ENCODE data around the gene OR5D16. TPM values are rescaled to one million over a fixed set of nuclear protein-coding genes. Genes with fewer than 3 reads are reported as not detected.

Gene OR5D16
- total RNA-seq: not detected in 2 replicates

GRCh38 chr11:55838452-55838851, at the start of gene OR5D16:
TSS of gene OR5D16 (plus strand) at chr11:55838752. CDS start at chr11:55838752, 0 bp downstream.
- DNase-seq (ENCODE audit: low read depth): no peak
- H3K4me3 ChIP-seq (ENCODE audit: low read depth, low read length): no peak within 1 kb of the TSS
- TF ChIP-seq CTCF (conservative IDR thresholded peaks at IDR 0.05; ENCODE audit: low read depth, low read length): no peak

- TF ChIP-seq CTCF (conservative IDR thresholded peaks at IDR 0.05; ENCODE audit: low read depth, low read length): no peak
- DNase-seq (ENCODE audit: low read depth): no peak
- no peak overlapping the region for H3K4me3 ChIP-seq (ENCODE audit: low read depth, low read length)
Observed at GRCh38 chr11:55791606-55792005, 46.9 kb upstream of the OR5D16 start.

GRCh38 chr11:55793321-55793720, 45.2 kb upstream of the OR5D16 start:
- DNase-seq (ENCODE audit: low read depth): no peak
- H3K4me3 ChIP-seq (ENCODE audit: low read depth, low read length): no peak overlapping the region
- no peak for TF ChIP-seq CTCF (conservative IDR thresholded peaks at IDR 0.05; ENCODE audit: low read depth, low read length)

- no peak within 1 kb of the TSS for H3K4me3 ChIP-seq (ENCODE audit: low read depth, low read length)
- no peak for DNase-seq (ENCODE audit: low read depth)
- TF ChIP-seq CTCF (conservative IDR thresholded peaks at IDR 0.05; ENCODE audit: low read depth, low read length): no peak
Observed at GRCh38 chr11:55795256-55795655, 43.3 kb upstream of the OR5D16 start, which contains the start of gene OR5D14. TSS of gene OR5D14 (plus strand) at chr11:55795556. CDS start at chr11:55795556, 0 bp downstream.

GRCh38 chr11:55806248-55806647, 32.3 kb upstream of the OR5D16 start:
- no peak for DNase-seq (ENCODE audit: low read depth)
- no peak overlapping the region for H3K4me3 ChIP-seq (ENCODE audit: low read depth, low read length)
- no peak for TF ChIP-seq CTCF (conservative IDR thresholded peaks at IDR 0.05; ENCODE audit: low read depth, low read length)

GRCh38 chr11:55811067-55811466, 27.5 kb upstream of the OR5D16 start, which contains the start of gene OR5L1:
TSS of gene OR5L1 (plus strand) at chr11:55811367. CDS start at chr11:55811467, 100 bp downstream.
- no peak for DNase-seq (ENCODE audit: low read depth)
- no peak for TF ChIP-seq CTCF (conservative IDR thresholded peaks at IDR 0.05; ENCODE audit: low read depth, low read length)
- no peak within 1 kb of the TSS for H3K4me3 ChIP-seq (ENCODE audit: low read depth, low read length)

GRCh38 chr11:55819330-55819729, 19.2 kb upstream of the OR5D16 start, which contains the start of gene OR5D18:
TSS of gene OR5D18 (plus strand) at chr11:55819630. CDS start at chr11:55819630, 0 bp downstream.
- no peak for TF ChIP-seq CTCF (conservative IDR thresholded peaks at IDR 0.05; ENCODE audit: low read depth, low read length)
- H3K4me3 ChIP-seq (ENCODE audit: low read depth, low read length): no peak within 1 kb of the TSS

More at GRCh38 chr11:55819330-55819729, 19.2 kb upstream of the OR5D16 start, which contains the start of gene OR5D18:
- DNase-seq (ENCODE audit: low read depth): no peak
